ENCODE measurements around the gene CADPS2. TPM values are rescaled to one million over a fixed set of nuclear protein-coding genes. Genes with fewer than 3 reads are reported as not detected.

The CADPS2 gene
- total and polyA plus RNA-seq, 2 of the 8 experiments (the other 6 are each of a cell fraction or from before 2014, with no cell fraction given): 8.9 to 22.3 TPM

DNA sequence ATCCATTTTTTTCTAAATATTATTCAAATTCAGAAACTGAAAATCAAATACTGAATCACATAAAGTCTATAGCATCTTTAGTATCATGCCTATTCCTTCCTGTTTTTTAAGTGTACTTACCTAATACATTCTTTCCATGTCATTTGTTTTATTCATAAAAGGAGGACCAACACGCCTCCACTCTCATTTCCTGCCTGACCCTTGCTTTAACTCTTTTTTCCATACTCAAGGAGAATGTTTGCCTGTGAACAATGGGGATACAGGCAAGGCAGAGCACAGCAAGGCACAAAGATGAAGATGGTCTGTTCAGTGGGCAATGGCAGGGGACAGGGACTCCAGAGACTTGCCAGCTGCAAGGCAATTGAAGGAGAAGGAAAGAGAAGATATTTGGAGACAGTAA, 460.5 kb downstream of the CADPS2 start:
- H2BK120ac ChIP-seq (replicated peaks; ENCODE audit: low read depth, low read length): no peak overlapping the region
- no peak overlapping the region for H3K27ac ChIP-seq (ENCODE audit: low read depth, low read length)
- no peak overlapping the region for H2AK5ac ChIP-seq (ENCODE audit: low read depth, low read length)
- CTCF ChIA-PET (ENCODE audit: partially characterized antibody): interaction anchor here (1.3 kb wide), 1 partner anchor 10 kb away, joined by 4 read pairs; no protein-coding TSS in a partner anchor
- no peaks in the 10 kb centered on the region for H3K23me2 ChIP-seq (ENCODE audit: low read depth, low read length)
- no peak overlapping the region for H2BK5ac ChIP-seq (ENCODE audit: low read depth, low read length)
- no peak overlapping the region for H4K91ac ChIP-seq (replicated peaks; ENCODE audit: insufficient read length, low read length)
- peaks cover 0 to 11% (median 4%) of the 10 kb centered on the region in 4 experiments; a peak in 4 of 7 replicates for H3K4me1 ChIP-seq (replicated peaks in 1 of 4; ENCODE audit: control insufficient read depth in 3 of 4, insufficient read depth in 4 of 4, low read length in 3 of 4)
- POLR2A ChIA-PET (ENCODE audit: partially characterized antibody): no interaction called here
- FAIRE-seq (no peak), DNase-seq (ENCODE audit: low read depth in 1 of 2, low spot score in 2 of 2) (no peak)
- H2BK15ac ChIP-seq (ENCODE audit: low read length): no peak overlapping the region
- H3K9me3 ChIP-seq (ENCODE audit: insufficient read depth in 2 of 2, low read depth in 1 of 2, low read length in 1 of 2): no peaks in the 10 kb centered on the region
- H3K18ac ChIP-seq (ENCODE audit: extremely low read depth, low read length): no peak overlapping the region
- H3K4ac ChIP-seq (replicated peaks; ENCODE audit: insufficient read length, low read depth, low read length): no peak overlapping the region
- no peaks in the 10 kb centered on the region for H4K20me1 ChIP-seq (replicated peaks in 1 of 2; ENCODE audit: control insufficient read depth in 1 of 2, insufficient read depth in 2 of 2, low read length in 2 of 2)
- no peak overlapping the region for H3K14ac ChIP-seq (ENCODE audit: insufficient read length)
- no peak overlapping the region for H3K56ac ChIP-seq (replicated peaks; ENCODE audit: insufficient read length, low read depth, low read length)
- H3K23ac ChIP-seq (ENCODE audit: insufficient read length): no peak overlapping the region
- no peak overlapping the region for H2BK12ac ChIP-seq (ENCODE audit: low read depth, low read length)
- no peak overlapping the region for H4K8ac ChIP-seq (ENCODE audit: extremely low read depth, insufficient read depth, low read length)
- H3K79me1 ChIP-seq (ENCODE audit: low read depth, low read length): no peaks in the 10 kb centered on the region
- H3K4me2 ChIP-seq (ENCODE audit: insufficient read depth in 1 of 2, low read depth in 2 of 2, low read length in 2 of 2): no peak overlapping the region
- no peaks in the 10 kb centered on the region for H3K79me2 ChIP-seq (ENCODE audit: control insufficient read depth in 1 of 2, insufficient read depth in 2 of 2, low read length in 2 of 2)
- no peaks in the 10 kb centered on the region for H3K27me3 ChIP-seq (replicated peaks in 1 of 4; ENCODE audit: control insufficient read depth in 3 of 4, extremely low read depth in 1 of 4, insufficient read depth in 3 of 4, low read length in 3 of 4)
- H4K5ac ChIP-seq (ENCODE audit: insufficient read length, low read depth, low read length): no peak overlapping the region
- no peak overlapping the region for H3K4me3 ChIP-seq (ENCODE audit: extremely low read depth in 1 of 4, insufficient read depth in 2 of 4, low read depth in 3 of 4, low read length in 4 of 4)
- 81% methylated on average over 1 of the region's 1 CpG; no CpG with 5 or more reads in 1 of the 2 experiments for WGBS, 2 experiments (ENCODE audit: extremely low coverage in 1 of 2, insufficient coverage in 1 of 2, insufficient read length in 1 of 2, insufficient replicate concordance in 2 of 2, low coverage in 1 of 2, low lambda C conversion rate in 2 of 2, missing lambda C conversion rate in 1 of 2)
- H2AFZ ChIP-seq (ENCODE audit: low read length): no peak overlapping the region
- no peak overlapping the region for H2BK20ac ChIP-seq (ENCODE audit: low read length)
- no peak overlapping the region for H3K9ac ChIP-seq (replicated peaks in 1 of 4; ENCODE audit: extremely low read depth in 1 of 4, low read depth in 3 of 4, low read length in 3 of 4)
- no peaks in the 10 kb centered on the region for H3K36me3 ChIP-seq (ENCODE audit: control insufficient read depth in 2 of 4, insufficient read depth in 4 of 4, low read length in 3 of 4)
- no peak for TF ChIP-seq CBX5 (IDR thresholded peaks at IDR 0.05; ENCODE audit: low read depth, low read length)
- TF ChIP-seq KDM1A (IDR thresholded peaks at IDR 0.05; ENCODE audit: borderline replicate concordance, low read length): no peak
- no peak for TF ChIP-seq NANOG (IDR thresholded peaks at IDR 0.05; ENCODE audit: insufficient read depth, low read depth, low read length, poor library complexity, severe bottlenecking)
- TF ChIP-seq RAD21 (IDR thresholded peaks at IDR 0.05 in 1 of 2, conservative IDR thresholded peaks at IDR 0.05 in 1 of 2; ENCODE audit: low read depth in 2 of 2, low read length in 2 of 2): no peak
- TF ChIP-seq GABPA (IDR thresholded peaks at IDR 0.05; ENCODE audit: borderline replicate concordance, insufficient read depth, low read length): no peak
- no peak for TF ChIP-seq ZNF274 (IDR thresholded peaks at IDR 0.05; ENCODE audit: borderline replicate concordance, extremely low read depth, low read length)
- TF ChIP-seq NRF1 (IDR thresholded peaks at IDR 0.05; ENCODE audit: low read depth, low read length): no peak
- no peak for TF ChIP-seq EZH2 (IDR thresholded peaks at IDR 0.05; ENCODE audit: low read depth, low read length, severe bottlenecking)
- TF ChIP-seq, protein P1, sequence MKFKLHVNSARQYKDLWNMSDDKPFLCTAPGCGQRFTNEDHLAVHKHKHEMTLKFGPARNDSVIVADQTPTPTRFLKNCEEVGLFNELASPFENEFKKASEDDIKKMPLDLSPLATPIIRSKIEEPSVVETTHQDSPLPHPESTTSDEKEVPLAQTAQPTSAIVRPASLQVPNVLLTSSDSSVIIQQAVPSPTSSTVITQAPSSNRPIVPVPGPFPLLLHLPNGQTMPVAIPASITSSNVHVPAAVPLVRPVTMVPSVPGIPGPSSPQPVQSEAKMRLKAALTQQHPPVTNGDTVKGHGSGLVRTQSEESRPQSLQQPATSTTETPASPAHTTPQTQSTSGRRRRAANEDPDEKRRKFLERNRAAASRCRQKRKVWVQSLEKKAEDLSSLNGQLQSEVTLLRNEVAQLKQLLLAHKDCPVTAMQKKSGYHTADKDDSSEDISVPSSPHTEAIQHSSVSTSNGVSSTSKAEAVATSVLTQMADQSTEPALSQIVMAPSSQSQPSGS (IDR thresholded peaks at IDR 0.05; ENCODE audit: low read length): no peak
- TF ChIP-seq POLR2A (IDR thresholded peaks at IDR 0.05; ENCODE audit: control extremely low read depth in 1 of 2, low read depth in 2 of 2, low read length in 2 of 2): no peak
- no peak for TF ChIP-seq SP2 (IDR thresholded peaks at IDR 0.05; ENCODE audit: low read length)
- no peak for TF ChIP-seq JUND (IDR thresholded peaks at IDR 0.05; ENCODE audit: low read length)

All from H1 (cell line).